Lower leg skin (tissue), 4 donors: ENCODE results near the gene GEN1. TPM values are rescaled to one million over a fixed set of nuclear protein-coding genes. Genes with fewer than 3 reads are reported as not detected.

Experiments used
- DNase-seq, 2 donors: peaks; one replicate each; pipeline ENCODE4 v3.0.0-alpha.2; 2019; ENCODE audit warnings: low spot score in 2 of 2
- H3K4me3 ChIP-seq: fragments of 200-600 bp; sonication (generic); 2 replicates; pipeline ENCODE4 v1.5.1; 2017; ENCODE audit warnings: mild to moderate bottlenecking, low read depth; ENCODE audit not compliant: poor library complexity, severe bottlenecking
- POLR2A ChIP-seq, 2 donors: fragments of 450-650 bp; IDR thresholded peaks; one replicate each; pipeline ENCODE4 v1.6.1; 2016 to 2017; ENCODE audit warnings: antibody characterized with exemption in 2 of 2, mild to moderate bottlenecking in 1 of 2, moderate library complexity in 1 of 2
- WGBS, 2 donors: methylation state at CpG; one replicate each; pipeline ENCODE4 v1.1.5; 2018; 5-methylcytosine and 5-hydroxymethylcytosine counted together
- intact Hi-C: fragments of 100-400 bp; cut with DNase I; formaldehyde crosslinking; loops from one replicate; pipeline ENCODE4 v1.15.0; 2023; ENCODE audit warnings: low total_unique reads
- total RNA-seq, 4 donors: library from RNA; depleted of rRNA; stranded (reverse); fragments of >200 nt; gene quantifications; one replicate each; pipeline ENCODE4 v1.1.0, GENCODE V29; 2016
- TF ChIP-seq, protein P1 (sequence below), 3 donors: fragments of 450-650 bp; IDR thresholded peaks; one replicate each; pipeline ENCODE4 v1.5.1; 2016; ENCODE audit warnings: antibody characterized with exemption in 3 of 3, mild to moderate bottlenecking in 3 of 3, moderate library complexity in 2 of 3

Gene GEN1
- total RNA-seq, 4 donors from 2014 or later = 4.9 to 10.6 (median 5.3) TPM

DNA sequence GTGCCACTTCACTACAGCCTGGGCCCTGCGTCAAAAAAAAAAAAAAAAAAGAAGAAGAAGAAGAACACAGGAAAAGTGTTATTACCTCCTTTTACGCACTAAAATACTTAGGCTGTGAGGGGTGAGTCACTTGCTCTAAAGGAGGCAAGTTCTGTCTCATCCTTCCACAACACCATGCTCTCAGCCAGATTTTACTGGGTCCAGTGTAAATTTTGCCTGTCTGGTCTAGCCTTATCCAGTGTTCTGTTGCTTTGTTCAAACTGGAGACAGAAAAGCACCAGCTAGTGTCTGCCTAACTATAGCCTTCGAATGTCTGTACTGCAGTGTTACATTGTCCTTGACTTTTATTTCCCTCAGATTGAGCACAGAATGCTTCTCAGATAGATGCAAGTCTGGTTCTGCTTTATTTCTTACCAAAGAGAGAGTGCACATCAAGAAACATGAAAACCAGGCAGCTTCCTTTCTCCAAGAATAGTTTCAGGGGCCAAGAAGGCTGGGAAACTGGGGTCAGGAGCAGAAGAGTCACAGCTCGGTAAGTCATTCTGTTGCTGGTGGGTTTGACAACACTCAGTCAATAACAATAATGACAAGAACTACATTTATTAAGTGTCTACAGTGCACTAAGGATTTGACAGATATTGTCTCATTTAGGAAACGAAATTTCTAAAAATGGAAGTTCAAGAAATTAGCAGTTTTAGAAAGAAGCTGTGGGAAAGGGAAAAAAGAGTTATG is 59.2 kb downstream of the GEN1 start:
- intact Hi-C loops = no loop called here
- TF ChIP-seq, protein P1, sequence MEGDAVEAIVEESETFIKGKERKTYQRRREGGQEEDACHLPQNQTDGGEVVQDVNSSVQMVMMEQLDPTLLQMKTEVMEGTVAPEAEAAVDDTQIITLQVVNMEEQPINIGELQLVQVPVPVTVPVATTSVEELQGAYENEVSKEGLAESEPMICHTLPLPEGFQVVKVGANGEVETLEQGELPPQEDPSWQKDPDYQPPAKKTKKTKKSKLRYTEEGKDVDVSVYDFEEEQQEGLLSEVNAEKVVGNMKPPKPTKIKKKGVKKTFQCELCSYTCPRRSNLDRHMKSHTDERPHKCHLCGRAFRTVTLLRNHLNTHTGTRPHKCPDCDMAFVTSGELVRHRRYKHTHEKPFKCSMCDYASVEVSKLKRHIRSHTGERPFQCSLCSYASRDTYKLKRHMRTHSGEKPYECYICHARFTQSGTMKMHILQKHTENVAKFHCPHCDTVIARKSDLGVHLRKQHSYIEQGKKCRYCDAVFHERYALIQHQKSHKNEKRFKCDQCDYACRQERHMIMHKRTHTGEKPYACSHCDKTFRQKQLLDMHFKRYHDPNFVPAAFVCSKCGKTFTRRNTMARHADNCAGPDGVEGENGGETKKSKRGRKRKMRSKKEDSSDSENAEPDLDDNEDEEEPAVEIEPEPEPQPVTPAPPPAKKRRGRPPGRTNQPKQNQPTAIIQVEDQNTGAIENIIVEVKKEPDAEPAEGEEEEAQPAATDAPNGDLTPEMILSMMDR (IDR thresholded peaks at IDR 0.05) = no peak
- TF ChIP-seq POLR2A (IDR thresholded peaks at IDR 0.05) = no peak
- no peak overlapping the region for H3K4me3 ChIP-seq
- peak in 1 of 2 donors; percentile 32 for DNase-seq
- WGBS, 2 donors = 24 to 31% methylated on average over 5 of the region's 5 CpGs

DNA sequence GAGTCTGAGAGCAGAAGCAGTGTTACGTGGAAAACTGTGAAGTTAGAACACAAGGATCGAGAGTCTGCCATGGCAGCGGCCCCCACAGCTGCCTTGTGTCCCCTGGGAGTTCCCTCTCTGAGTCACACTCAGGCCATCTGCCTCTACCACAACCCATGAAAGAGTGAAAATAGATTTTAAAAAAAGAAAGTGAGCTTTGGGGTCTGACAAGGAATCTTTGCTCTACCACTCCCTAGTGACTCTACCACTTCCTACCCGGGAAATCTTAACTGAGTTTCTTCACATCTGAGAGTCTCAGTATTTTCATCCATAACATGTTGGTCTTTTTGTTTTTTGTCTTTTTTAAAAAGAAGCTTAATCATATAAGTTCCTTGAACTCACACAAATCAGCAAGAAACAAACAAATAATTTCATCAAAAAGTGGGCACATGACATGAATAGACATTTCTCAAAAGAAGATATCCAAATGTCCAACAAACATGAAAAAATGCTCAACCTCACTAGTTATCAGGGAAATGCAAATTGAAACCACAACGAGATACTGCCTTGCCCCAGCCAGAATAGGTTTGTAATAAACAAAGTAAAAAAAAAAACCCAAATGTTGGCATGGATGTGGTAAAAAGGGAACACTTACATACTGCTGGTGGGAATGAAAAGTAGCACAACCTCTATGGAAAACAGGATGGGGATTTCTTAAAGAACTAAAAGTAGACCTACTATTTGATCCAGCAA is 60.0 kb downstream of the GEN1 start:
- DNase-seq = no peak
- TF ChIP-seq POLR2A (IDR thresholded peaks at IDR 0.05) = no peak
- TF ChIP-seq, protein P1 (IDR thresholded peaks at IDR 0.05) = no peak
- WGBS, 2 donors = 42% methylated on average over 5 of the region's 5 CpGs
- intact Hi-C loops = no loop called here
- no peak overlapping the region for H3K4me3 ChIP-seq

DNA sequence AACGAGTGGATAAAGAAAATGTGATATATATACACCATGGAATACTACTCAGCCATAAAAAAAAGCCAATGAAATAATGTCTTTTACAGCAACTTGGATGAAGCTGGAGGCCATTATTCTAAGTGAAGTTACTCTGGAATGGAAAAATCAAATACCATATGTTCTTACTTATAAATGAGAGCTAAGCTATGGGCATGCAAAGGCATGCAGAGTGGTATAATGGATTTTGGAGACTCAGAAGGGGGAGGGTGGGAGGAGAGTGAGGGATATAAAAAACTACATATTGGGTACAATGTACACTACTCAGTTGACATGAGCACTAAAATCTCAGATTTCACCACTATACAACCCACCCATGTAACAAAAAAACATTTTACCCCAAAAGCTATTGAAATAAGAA is 60.7 kb downstream of the GEN1 start:
- H3K4me3 ChIP-seq = no peak overlapping the region
- 59 to 88% methylated on average over 1 of the region's 1 CpG for WGBS, 2 donors
- DNase-seq = no peak
- intact Hi-C loops = no loop called here
- TF ChIP-seq, protein P1 (IDR thresholded peaks at IDR 0.05) = no peak
- no peak for TF ChIP-seq POLR2A (IDR thresholded peaks at IDR 0.05)

DNA sequence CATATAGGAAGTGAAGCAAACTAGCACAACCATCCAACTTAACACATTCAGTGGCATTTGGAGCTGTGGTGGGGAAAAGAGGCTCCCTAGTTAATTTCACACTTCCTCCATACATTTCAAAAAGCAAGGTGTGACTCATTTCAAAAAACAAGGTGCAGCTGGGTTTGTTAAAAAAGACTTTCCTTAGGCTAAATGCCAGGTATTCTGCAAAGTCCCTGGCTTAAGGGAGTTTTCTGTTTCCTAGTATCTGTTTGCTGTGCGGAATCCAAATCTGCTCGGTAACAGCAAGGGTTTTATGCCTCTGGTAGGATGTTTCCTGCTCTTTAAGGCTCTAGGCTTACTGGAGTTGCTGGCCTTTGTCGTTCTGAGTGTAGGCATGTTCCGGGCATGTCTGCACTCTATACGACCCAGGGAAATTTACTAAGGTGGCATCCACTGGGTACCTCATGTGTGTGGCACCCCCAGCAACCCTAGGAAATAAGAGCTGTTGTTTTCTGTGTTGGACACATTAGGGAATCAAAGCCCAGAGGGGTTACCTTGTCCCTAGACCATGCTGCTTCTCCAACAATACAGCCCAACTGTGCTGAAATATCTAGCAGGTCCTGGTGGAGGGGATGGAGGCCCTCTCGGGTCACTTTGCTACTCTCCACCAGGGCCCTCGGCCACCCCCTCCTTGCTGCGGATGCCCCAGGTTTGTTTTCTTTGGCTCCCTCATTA is 61.7 kb downstream of the GEN1 start:
- WGBS, 2 donors = 49 to 50% methylated on average over 8 of the region's 8 CpGs
- TF ChIP-seq, protein P1 (IDR thresholded peaks at IDR 0.05) = no peak
- TF ChIP-seq POLR2A (IDR thresholded peaks at IDR 0.05) = no peak
- intact Hi-C loops = no loop called here
- no peak for DNase-seq
- no peak overlapping the region for H3K4me3 ChIP-seq

GRCh38 chr2:17816396-17817245 is 62.7 kb downstream of the GEN1 start, which contains the start of gene MSGN1:
MSGN1 (plus strand) TSS chr2:17816460; CDS start chr2:17816519, 59 bp downstream.
- intact Hi-C loops = no loop called here
- whole genome bisulfite sequencing, 2 donors = 88 to 93% methylated on average over 25 to 26 of the region's 26 CpGs
- DNase-seq = no peak
- no peak within 1 kb of the TSS for H3K4me3 ChIP-seq
- TF ChIP-seq POLR2A (IDR thresholded peaks at IDR 0.05) = no peak
- TF ChIP-seq, protein P1 (IDR thresholded peaks at IDR 0.05) = no peak
